ENCODE data around the gene ST8SIA6. TPM values are rescaled to one million over a fixed set of nuclear protein-coding genes. Genes with fewer than 3 reads are reported as not detected.

The ST8SIA6 gene
- total and polyA plus RNA-seq, 9 of the 15 experiments (the other 6 are each of a cell fraction or from before 2014, with no cell fraction given) = 0.69 to 6.7 (median 5.0) TPM

- TF ChIP-seq ZBTB26 (CRISPR knock-in tag; IDR thresholded peaks at IDR 0.05) (no peak), TCF15 (CRISPR knock-in tag; IDR thresholded peaks at IDR 0.05) (no peak), RREB1 (CRISPR knock-in tag; IDR thresholded peaks at IDR 0.05) (no peak), HNRNPLL (IDR thresholded peaks at IDR 0.05; ENCODE audit: low read depth, low read length, poor library complexity, severe bottlenecking) (no peak), BMI1 (IDR thresholded peaks at IDR 0.05; ENCODE audit: low read length) (no peak), TCFL5 (CRISPR knock-in tag; conservative IDR thresholded peaks at IDR 0.05) (no peak), SMARCE1 (IDR thresholded peaks at IDR 0.05) (no peak), MTA3 (IDR thresholded peaks at IDR 0.05; ENCODE audit: borderline replicate concordance) (0 out of 2 replicates have a peak, but pooled peaks have one; percentile 18), VEZF1 (CRISPR knock-in tag; IDR thresholded peaks at IDR 0.05) (peak; percentile 40; the same call in 1 of the 2 replicates), CBFB (CRISPR knock-in tag; IDR thresholded peaks at IDR 0.05) (no peak), PPARD (CRISPR knock-in tag; IDR thresholded peaks at IDR 0.05) (no peak), RCOR1 (IDR thresholded peaks at IDR 0.05; ENCODE audit: borderline replicate concordance in 1 of 2, low read depth in 2 of 2, low read length in 2 of 2) (no peak), ZNF134 (CRISPR knock-in tag; conservative IDR thresholded peaks at IDR 0.05) (no peak), HNRNPL (IDR thresholded peaks at IDR 0.05; ENCODE audit: low read depth, low read length) (no peak), ZNF263 (CRISPR knock-in tag; IDR thresholded peaks at IDR 0.05; ENCODE audit: borderline replicate concordance) (no peak), NFE2 (IDR thresholded peaks at IDR 0.05; ENCODE audit: low read depth) (peak; percentile 53), YBX1 (IDR thresholded peaks at IDR 0.05) (no peak), THRB (CRISPR knock-in tag; conservative IDR thresholded peaks at IDR 0.05) (no peak), ZNF668 (CRISPR knock-in tag; IDR thresholded peaks at IDR 0.05) (no peak), HMG20A (CRISPR knock-in tag; conservative IDR thresholded peaks at IDR 0.05) (no peak)
These were observed 67.7 kb downstream of the ST8SIA6 start (continued) for GRCh38 chr10:17386616-17387075.

All from K562 (cell line).